Measurements from ENCODE around the gene PPFIA3.

PPFIA3 gene

GRCh38 chr19:49182848-49183375 lies 63.6 kb downstream of the PPFIA3 start:
- DNase-seq, result no peak

DNA sequence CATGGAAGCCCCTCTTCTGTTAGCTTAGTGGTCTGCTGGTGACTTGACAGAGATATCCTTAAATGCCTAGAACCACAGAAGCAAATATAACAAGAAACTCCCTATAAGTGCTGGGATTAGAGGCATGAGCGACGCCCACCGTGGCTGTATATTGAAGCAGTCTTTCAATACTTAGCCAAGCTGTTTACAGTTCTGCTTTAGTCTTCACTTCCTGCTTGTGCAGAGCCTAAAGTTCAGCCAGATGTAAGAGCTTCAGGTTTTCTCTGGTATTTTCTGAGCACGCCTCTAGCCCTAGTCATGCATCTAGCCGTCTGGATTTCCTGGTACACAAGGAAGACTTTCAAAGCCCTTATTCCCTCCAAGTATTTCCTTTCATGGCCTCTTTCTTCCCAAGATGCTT lies 66.8 kb downstream of the PPFIA3 start:
- no peak for DNase-seq

DNA sequence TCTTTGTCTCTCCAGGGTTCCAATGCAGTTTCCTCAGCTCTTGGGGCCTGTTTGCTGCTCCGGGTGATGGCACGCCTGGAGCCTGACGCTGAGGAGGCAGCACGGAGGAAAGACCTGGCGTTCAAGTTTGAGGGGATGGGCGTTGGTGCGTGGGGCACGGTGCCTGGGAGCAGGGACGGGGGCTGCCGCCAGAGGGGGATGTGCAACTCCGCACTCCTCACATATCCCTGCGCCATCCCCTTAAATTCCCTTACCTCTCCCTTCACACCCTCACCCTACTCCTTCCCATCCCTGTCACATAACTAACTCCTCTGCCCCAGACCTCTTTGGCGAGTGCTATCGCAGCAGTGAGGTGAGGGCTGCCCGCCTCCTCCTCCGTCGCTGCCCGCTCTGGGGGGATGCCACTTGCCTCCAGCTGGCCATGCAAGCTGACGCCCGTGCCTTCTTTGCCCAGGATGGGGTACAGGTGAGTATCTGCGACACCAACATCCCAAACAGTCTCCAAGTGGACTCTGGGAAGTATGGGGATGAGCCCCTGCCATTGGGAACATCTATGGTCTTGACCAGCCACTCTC lies 69.4 kb downstream of the PPFIA3 start:
- DNase-seq, result no peak

- DNase-seq, result no peak
These were observed 69.9 kb downstream of the PPFIA3 start for GRCh38 chr19:49189259-49189658.

DNA sequence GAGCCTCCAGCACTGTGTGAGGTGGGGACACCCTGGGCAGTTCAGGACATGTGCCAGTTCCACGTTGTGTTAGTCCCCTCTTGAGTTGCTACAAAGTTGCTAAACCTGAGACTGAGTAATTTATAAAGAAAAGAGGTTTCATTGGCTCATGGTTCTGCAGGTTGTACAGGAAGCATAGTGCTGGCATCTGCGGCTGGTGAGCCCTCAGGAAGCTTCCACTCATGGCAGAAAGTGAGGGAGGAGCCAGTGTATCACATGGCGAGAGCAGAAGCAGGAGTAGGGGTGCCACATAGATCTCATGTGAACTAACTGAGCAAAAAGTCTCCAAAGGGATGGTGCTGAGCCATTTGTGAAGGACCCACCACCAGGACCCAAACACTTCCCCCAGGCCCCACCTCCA lies 71.4 kb downstream of the PPFIA3 start:
- DNase-seq, result no peak

GRCh38 chr19:49193822-49194394 lies 74.6 kb downstream of the PPFIA3 start:
- no peak for DNase-seq

DNA sequence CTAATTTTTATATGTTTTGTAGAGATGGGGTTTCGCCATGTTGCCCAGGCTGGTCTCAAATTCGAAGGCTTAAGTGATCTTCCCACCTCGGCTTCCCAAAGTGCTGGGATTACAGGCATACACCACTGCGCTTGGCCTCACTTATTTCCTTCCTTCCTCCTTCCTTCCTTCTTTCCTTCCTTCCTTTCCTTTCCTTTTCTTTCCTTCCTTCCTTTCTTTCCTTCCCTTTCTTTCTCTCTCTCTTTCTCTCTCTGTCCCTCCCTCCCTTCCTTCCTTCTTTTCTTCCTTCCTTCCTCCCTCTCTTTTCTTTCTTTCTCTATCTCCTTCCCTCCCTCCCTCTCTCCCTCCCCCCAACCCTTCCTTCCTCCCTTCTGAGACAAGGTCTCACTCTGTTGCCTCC lies 75.1 kb downstream of the PPFIA3 start:
- no peak for DNase-seq

GRCh38 chr19:49196527-49197240 lies 77.3 kb downstream of the PPFIA3 start:
- DNase-seq, result no peak

DNA sequence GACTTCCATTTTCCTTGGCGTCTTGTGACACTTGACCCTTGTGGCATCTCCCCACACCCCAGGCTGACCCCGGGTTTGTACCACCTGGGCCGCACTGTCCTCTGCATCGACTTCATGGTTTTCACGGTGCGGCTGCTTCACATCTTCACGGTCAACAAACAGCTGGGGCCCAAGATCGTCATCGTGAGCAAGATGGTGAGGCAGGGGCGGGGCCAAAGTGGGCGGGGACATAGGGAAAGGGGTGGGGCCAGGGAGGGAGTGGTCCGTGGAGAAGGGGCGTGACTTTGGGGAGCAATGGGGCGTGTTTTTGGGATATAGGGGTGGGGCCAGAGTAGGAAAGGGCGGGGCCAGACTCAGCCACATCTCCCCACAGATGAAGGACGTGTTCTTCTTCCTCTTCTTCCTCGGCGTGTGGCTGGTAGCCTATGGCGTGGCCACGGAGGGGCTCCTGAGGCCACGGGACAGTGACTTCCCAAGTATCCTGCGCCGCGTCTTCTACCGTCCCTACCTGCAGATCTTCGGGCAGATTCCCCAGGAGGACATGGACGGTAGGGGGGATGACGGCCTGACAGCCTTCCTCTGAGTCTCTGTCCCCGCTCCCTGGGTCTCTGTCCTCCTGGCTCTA lies 81.0 kb downstream of the PPFIA3 start:
- DNase-seq, result no peak
